Measurements from ENCODE around the gene TMEM117.
"Not testable (repeated sequence)": the region's sequence is repeated elsewhere in the genome, so short reads cannot be mapped to it uniquely, and the experiment has no call there.

Gene TMEM117

GRCh38 chr12:44195719-44196118 lies 359.8 kb downstream of the TMEM117 start:
- not testable (repeated sequence) for DNase-seq

- DNase-seq = no peak
Observed at GRCh38 chr12:44206045-44206444, 370.2 kb downstream of the TMEM117 start.

- no peak for DNase-seq
Observed at GRCh38 chr12:44217146-44217883, 381.4 kb downstream of the TMEM117 start.

GRCh38 chr12:44223736-44224135 lies 387.9 kb downstream of the TMEM117 start:
- no peak for DNase-seq

GRCh38 chr12:44224399-44225148 lies 388.7 kb downstream of the TMEM117 start:
- no peak for DNase-seq

GRCh38 chr12:44225149-44225510 lies 389.2 kb downstream of the TMEM117 start:
- no peak for DNase-seq

- DNase-seq = no peak
Observed at GRCh38 chr12:44227616-44228015, 391.7 kb downstream of the TMEM117 start.

- DNase-seq = no peak
Observed at GRCh38 chr12:44229846-44230245, 394.0 kb downstream of the TMEM117 start.

- DNase-seq = no peak
Observed at GRCh38 chr12:44235674-44236073, 399.8 kb downstream of the TMEM117 start.

- DNase-seq = no peak
Observed at GRCh38 chr12:44240186-44240585, 404.3 kb downstream of the TMEM117 start.

GRCh38 chr12:44245932-44246331 lies 410.1 kb downstream of the TMEM117 start:
- DNase-seq = no peak

GRCh38 chr12:44246482-44247105 lies 410.7 kb downstream of the TMEM117 start:
- DNase-seq = no peak

- DNase-seq = no peak
Observed at GRCh38 chr12:44247588-44247987, 411.7 kb downstream of the TMEM117 start.

GRCh38 chr12:44248436-44248835 lies 412.6 kb downstream of the TMEM117 start:
- DNase-seq = no peak

- not testable (repeated sequence) for DNase-seq
Observed at GRCh38 chr12:44250440-44250839, 414.6 kb downstream of the TMEM117 start.

GRCh38 chr12:44253338-44253856 lies 417.5 kb downstream of the TMEM117 start:
- DNase-seq = no peak

- DNase-seq = no peak
Observed at GRCh38 chr12:44258246-44258645, 422.4 kb downstream of the TMEM117 start.

GRCh38 chr12:44259890-44260289 lies 424.0 kb downstream of the TMEM117 start:
- DNase-seq = no peak

- no peak for DNase-seq
Observed at GRCh38 chr12:44260581-44260980, 424.7 kb downstream of the TMEM117 start.

GRCh38 chr12:44285321-44285960 lies 449.6 kb downstream of the TMEM117 start:
- DNase-seq = no peak

- DNase-seq = no peak
Observed at GRCh38 chr12:44286336-44286735, 450.5 kb downstream of the TMEM117 start.

All from amygdala (tissue), 56 donors.